Measurements from ENCODE around the gene POLR2L. TPM values are rescaled to one million over a fixed set of nuclear protein-coding genes. Genes with fewer than 3 reads are reported as not detected.

POLR2L gene
- polyA plus RNA-seq, 1 of the 3 experiments (the other 2 are of a cell fraction): 540 TPM

DNA sequence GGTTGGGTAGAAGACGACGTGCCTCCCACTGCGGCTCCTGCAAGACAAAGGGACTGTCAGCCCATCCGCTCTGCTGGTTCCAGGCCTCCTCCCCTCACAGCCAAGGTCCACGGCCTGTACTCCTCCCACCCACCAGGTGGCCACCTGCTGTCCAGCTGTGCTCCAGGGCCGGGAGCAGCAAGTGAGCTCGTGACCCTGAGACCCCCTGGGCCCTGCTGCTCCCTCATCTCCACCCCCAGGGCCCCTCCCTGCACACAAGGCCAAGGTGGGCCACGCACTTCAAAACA, 27.7 kb upstream of the POLR2L start:
- WGBS (ENCODE audit: low lambda C conversion rate): no CpG with 5 or more reads among the region's 8 CpGs
- TF ChIP-seq, protein P1, sequence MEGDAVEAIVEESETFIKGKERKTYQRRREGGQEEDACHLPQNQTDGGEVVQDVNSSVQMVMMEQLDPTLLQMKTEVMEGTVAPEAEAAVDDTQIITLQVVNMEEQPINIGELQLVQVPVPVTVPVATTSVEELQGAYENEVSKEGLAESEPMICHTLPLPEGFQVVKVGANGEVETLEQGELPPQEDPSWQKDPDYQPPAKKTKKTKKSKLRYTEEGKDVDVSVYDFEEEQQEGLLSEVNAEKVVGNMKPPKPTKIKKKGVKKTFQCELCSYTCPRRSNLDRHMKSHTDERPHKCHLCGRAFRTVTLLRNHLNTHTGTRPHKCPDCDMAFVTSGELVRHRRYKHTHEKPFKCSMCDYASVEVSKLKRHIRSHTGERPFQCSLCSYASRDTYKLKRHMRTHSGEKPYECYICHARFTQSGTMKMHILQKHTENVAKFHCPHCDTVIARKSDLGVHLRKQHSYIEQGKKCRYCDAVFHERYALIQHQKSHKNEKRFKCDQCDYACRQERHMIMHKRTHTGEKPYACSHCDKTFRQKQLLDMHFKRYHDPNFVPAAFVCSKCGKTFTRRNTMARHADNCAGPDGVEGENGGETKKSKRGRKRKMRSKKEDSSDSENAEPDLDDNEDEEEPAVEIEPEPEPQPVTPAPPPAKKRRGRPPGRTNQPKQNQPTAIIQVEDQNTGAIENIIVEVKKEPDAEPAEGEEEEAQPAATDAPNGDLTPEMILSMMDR (IDR thresholded peaks at IDR 0.05): peak; percentile 32
- TF ChIP-seq FOSL2 (IDR thresholded peaks at IDR 0.05; ENCODE audit: borderline replicate concordance, low read depth): no peak
- no peak for TF ChIP-seq SIN3A (IDR thresholded peaks at IDR 0.05; ENCODE audit: borderline replicate concordance, low read depth, low read length)
- no peak for TF ChIP-seq ELF1 (IDR thresholded peaks at IDR 0.05)
- no peak for TF ChIP-seq FOXJ3 (CRISPR knock-in tag; IDR thresholded peaks at IDR 0.05)
- Histone ChIP-seq H4K20me1 (ENCODE audit: insufficient read depth) (peaks cover 10% of the 10 kb centered on the region; the same call in 1 of the 2 replicates), H3K9me2 (no peaks in the 10 kb centered on the region), H3K27me3 (ENCODE audit: insufficient read depth) (no peaks in the 10 kb centered on the region), H3F3A (replicated peaks; ENCODE audit: insufficient read depth) (peaks cover 3% of the 10 kb centered on the region), H3K36me3 (replicated peaks in 1 of 2; ENCODE audit: control insufficient read depth in 1 of 2, insufficient read depth in 2 of 2, low read length in 1 of 2) (peaks cover 0 to 13% of the 10 kb centered on the region in 2 experiments), H3K27ac (ENCODE audit: low read depth in 2 of 2, low read length in 1 of 2) (no peak overlapping the region), H3K4me2 (no peak overlapping the region), H3K4me1 (ENCODE audit: control insufficient read depth in 1 of 2, insufficient read depth in 2 of 2, low read depth in 1 of 2, low read length in 1 of 2) (peaks cover 0 to 2% of the 10 kb centered on the region in 2 experiments; a peak in 1 of 4 replicates), H3K9ac (no peak overlapping the region), H3K79me2 (ENCODE audit: insufficient read depth) (no peaks in the 10 kb centered on the region), H3K4me3 (ENCODE audit: low read depth in 2 of 2, low read length in 1 of 2) (no peak overlapping the region), H2AFZ (ENCODE audit: low read depth) (no peak overlapping the region), H3K9me3 (no peaks in the 10 kb centered on the region)
- ChIA-PET CTCF (interaction anchor here (0.7 to 1.2 kb wide), 4 partner anchors 11 to 28 kb away, joined by 3 read pairs; no protein-coding TSS in a partner anchor), POLR2A (interaction anchor here (1.4 kb wide), 1 partner anchor 11 kb away, joined by 4 read pairs; no protein-coding TSS in a partner anchor)
- DNase-seq: peak; percentile 71

DNA sequence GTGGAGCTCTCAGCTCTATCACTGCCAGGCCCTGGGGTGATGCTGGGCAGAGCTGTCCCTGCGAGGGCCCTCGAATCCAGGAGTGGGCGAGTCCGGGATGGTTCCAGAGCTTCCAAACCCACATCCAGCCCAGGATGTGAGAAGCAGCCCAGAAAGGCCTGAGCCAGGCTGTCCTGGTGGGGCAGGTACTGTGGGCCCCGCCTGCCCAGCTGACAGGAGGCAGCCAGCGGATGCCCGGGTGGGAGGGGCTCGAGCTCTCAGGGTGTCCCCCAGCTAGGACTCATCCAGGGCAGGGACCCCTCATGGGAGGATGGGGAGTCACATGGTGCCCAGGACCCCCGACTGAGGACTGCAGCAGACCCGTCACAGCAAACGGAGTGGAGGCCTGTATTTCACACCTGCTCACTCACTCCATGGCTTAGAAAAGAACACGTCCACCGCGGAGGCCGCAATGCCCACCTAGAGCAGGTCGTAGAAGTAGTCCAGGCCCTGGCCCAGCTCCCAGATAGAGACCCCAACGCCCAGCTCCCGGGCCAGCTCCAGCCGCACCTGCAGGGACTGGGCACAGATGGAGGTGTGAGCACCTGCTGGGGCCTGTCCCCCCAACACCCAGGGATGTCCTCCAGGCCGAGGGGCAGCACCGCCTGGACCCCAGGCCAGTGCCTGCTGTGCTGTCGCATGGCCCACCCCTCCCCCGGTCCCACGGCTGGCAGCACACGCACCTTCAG, 27.2 kb upstream of the POLR2L start:
- Histone ChIP-seq H2AFZ (ENCODE audit: low read depth) (no peak overlapping the region), H3K4me3 (ENCODE audit: low read depth in 2 of 2, low read length in 1 of 2) (no peak overlapping the region), H3K27ac (ENCODE audit: low read depth in 2 of 2, low read length in 1 of 2) (no peak overlapping the region), H3K79me2 (ENCODE audit: insufficient read depth) (no peaks in the 10 kb centered on the region), H4K20me1 (ENCODE audit: insufficient read depth) (peaks cover 10% of the 10 kb centered on the region; the same call in 1 of the 2 replicates), H3K4me1 (ENCODE audit: control insufficient read depth in 1 of 2, insufficient read depth in 2 of 2, low read depth in 1 of 2, low read length in 1 of 2) (peaks cover 0 to 2% of the 10 kb centered on the region in 2 experiments; a peak in 1 of 4 replicates), H3F3A (replicated peaks; ENCODE audit: insufficient read depth) (peaks cover 3% of the 10 kb centered on the region), H3K27me3 (ENCODE audit: insufficient read depth) (no peaks in the 10 kb centered on the region), H3K9me2 (no peaks in the 10 kb centered on the region), H3K9me3 (no peaks in the 10 kb centered on the region), H3K4me2 (no peak overlapping the region), H3K36me3 (replicated peaks in 1 of 2; ENCODE audit: control insufficient read depth in 1 of 2, insufficient read depth in 2 of 2, low read length in 1 of 2) (peaks cover 0 to 16% of the 10 kb centered on the region in 2 experiments), H3K9ac (no peak overlapping the region)
- DNase-seq: no peak
- CTCF ChIA-PET: interaction anchor here (0.7 to 1.2 kb wide), 3 partner anchors 10 to 22 kb away, joined by 3 read pairs; no protein-coding TSS in a partner anchor
- POLR2A ChIA-PET: no interaction called here
- TF ChIP-seq RCOR1 (IDR thresholded peaks at IDR 0.05; ENCODE audit: low read length): no peak
- TF ChIP-seq YY1 (IDR thresholded peaks at IDR 0.05; ENCODE audit: low read depth): no peak
- no peak for TF ChIP-seq ELF1 (IDR thresholded peaks at IDR 0.05)
- TF ChIP-seq, protein P2, sequence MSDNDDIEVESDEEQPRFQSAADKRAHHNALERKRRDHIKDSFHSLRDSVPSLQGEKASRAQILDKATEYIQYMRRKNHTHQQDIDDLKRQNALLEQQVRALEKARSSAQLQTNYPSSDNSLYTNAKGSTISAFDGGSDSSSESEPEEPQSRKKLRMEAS (IDR thresholded peaks at IDR 0.05; ENCODE audit: low read depth): no peak
- TF ChIP-seq, protein P3, sequence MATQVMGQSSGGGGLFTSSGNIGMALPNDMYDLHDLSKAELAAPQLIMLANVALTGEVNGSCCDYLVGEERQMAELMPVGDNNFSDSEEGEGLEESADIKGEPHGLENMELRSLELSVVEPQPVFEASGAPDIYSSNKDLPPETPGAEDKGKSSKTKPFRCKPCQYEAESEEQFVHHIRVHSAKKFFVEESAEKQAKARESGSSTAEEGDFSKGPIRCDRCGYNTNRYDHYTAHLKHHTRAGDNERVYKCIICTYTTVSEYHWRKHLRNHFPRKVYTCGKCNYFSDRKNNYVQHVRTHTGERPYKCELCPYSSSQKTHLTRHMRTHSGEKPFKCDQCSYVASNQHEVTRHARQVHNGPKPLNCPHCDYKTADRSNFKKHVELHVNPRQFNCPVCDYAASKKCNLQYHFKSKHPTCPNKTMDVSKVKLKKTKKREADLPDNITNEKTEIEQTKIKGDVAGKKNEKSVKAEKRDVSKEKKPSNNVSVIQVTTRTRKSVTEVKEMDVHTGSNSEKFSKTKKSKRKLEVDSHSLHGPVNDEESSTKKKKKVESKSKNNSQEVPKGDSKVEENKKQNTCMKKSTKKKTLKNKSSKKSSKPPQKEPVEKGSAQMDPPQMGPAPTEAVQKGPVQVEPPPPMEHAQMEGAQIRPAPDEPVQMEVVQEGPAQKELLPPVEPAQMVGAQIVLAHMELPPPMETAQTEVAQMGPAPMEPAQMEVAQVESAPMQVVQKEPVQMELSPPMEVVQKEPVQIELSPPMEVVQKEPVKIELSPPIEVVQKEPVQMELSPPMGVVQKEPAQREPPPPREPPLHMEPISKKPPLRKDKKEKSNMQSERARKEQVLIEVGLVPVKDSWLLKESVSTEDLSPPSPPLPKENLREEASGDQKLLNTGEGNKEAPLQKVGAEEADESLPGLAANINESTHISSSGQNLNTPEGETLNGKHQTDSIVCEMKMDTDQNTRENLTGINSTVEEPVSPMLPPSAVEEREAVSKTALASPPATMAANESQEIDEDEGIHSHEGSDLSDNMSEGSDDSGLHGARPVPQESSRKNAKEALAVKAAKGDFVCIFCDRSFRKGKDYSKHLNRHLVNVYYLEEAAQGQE (IDR thresholded peaks at IDR 0.05; ENCODE audit: low read depth, low read length): no peak
- WGBS (ENCODE audit: low lambda C conversion rate): 100% methylated on average over 1 of the region's 25 CpGs

Data from SK-N-SH (cell line).